Vagina (tissue), 2 donors: ENCODE results near the gene GNRHR.

Experiments
- CTCF ChIP-seq, 3 experiments: fragments of 450-650 bp in 2 of 3; fragments of 200-600 bp in 1 of 3; sonication (generic) in 1 of 3; IDR thresholded peaks; one replicate each; pipeline ENCODE4 v1.5.1; 2017 to 2019; ENCODE audit warnings: antibody characterized with exemption in 3 of 3, mild to moderate bottlenecking in 2 of 3, moderate library complexity in 2 of 3
- POLR2AphosphoS5 ChIP-seq, 2 donors: sonication (generic); formaldehyde crosslinking; IDR thresholded peaks; one replicate each; pipeline ENCODE4 v1.9.0; 2017; ENCODE audit warnings: antibody characterized with exemption in 2 of 2, mild to moderate bottlenecking in 2 of 2, low read depth in 1 of 2; ENCODE audit not compliant: insufficient read depth in 1 of 2

GRCh38 chr4:67694662-67695061, 59.5 kb downstream of the GNRHR start:
- TF ChIP-seq CTCF (IDR thresholded peaks at IDR 0.05) (no peak), POLR2AphosphoS5 (IDR thresholded peaks at IDR 0.05; ENCODE audit: insufficient read depth in 1 of 2, low read depth in 1 of 2) (no peak)
